VCaP (cell line): ENCODE data around the gene SNIP1.

ENCODE experiments used
- H3K27ac ChIP-seq: fragments of 450-650 bp; 2 replicates; pipeline ENCODE4 v1.5.1; 2017
- TF ChIP-seq, protein P1 (sequence below): fragments of 450-650 bp; conservative IDR thresholded peaks from 2 replicates; pipeline ENCODE4 v1.5.1; 2017; ENCODE audit warnings: mild to moderate bottlenecking, moderate library complexity

The SNIP1 gene

DNA sequence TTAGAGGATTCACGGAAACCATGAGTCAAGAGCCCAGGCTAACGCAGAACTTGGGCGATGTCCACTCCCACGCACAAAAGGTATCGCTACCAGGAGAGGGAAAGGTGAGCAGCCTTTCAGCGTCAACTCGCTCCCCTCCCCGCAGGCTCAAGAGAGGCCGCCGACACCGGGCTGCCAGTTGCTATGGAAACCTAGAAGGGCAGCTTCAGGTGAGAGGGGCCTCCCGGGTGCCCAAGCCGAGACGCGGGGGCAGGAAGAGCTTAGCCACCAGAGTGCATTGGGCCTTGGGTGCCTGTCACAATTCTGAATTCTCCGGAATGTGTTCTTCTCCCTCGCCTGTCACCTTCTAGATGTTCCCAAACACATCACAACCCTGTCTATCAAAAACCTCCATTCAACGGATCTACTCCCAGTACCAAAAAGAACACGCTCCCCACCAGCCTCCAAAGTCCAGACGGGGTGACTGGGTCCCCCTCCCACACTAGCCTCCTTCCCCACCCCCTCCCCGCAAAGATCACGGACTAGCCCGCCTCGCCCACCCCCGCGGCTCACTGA is 40.2 kb downstream of the SNIP1 start:
- peak overlapping the region; percentile 92 for H3K27ac ChIP-seq
- TF ChIP-seq, protein P1, sequence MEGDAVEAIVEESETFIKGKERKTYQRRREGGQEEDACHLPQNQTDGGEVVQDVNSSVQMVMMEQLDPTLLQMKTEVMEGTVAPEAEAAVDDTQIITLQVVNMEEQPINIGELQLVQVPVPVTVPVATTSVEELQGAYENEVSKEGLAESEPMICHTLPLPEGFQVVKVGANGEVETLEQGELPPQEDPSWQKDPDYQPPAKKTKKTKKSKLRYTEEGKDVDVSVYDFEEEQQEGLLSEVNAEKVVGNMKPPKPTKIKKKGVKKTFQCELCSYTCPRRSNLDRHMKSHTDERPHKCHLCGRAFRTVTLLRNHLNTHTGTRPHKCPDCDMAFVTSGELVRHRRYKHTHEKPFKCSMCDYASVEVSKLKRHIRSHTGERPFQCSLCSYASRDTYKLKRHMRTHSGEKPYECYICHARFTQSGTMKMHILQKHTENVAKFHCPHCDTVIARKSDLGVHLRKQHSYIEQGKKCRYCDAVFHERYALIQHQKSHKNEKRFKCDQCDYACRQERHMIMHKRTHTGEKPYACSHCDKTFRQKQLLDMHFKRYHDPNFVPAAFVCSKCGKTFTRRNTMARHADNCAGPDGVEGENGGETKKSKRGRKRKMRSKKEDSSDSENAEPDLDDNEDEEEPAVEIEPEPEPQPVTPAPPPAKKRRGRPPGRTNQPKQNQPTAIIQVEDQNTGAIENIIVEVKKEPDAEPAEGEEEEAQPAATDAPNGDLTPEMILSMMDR = no peak

DNA sequence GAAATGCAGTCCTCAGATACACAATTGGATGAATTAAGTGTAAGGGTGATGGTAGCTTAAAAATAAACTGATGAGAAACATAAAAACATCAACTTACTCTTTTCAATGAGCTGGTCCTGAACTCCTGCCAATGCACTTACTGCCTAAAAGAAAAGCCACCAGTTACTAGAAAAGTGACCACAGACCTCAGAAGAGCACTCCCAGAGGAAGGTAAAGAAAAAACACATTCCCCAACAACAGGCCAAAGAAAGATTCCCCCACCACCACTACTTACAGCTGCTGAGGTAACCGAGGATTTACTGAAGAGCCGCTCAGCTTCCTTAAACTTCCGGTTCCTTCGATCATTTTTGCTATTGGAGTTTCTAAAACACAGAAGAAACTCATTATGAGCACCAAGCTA is 44.9 kb downstream of the SNIP1 start:
- no peak overlapping the region for H3K27ac ChIP-seq
- TF ChIP-seq, protein P1 = peak; percentile 35; the same call in 1 of the 2 replicates

DNA sequence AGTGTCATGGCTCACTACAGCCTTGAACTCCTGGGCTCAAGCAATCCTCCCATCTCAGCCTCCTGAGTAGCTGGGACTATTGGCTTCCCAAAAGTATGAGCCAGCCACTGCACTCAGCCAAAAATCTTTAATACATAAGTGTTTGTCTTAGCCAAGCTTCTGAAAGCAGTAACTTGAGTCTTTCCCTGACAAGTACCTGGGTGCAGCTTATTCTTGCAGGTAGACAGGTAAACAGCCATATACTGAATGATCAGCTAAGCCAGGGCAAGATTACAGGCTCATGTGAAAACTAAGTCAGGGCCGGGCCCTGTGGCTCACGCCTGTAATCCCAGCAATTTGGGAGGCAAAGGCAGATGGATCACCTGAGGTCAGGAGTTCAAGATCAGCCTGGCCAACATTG is 47.4 kb downstream of the SNIP1 start:
- peak overlapping the region; percentile 46 for H3K27ac ChIP-seq
- TF ChIP-seq, protein P1 = no peak

DNA sequence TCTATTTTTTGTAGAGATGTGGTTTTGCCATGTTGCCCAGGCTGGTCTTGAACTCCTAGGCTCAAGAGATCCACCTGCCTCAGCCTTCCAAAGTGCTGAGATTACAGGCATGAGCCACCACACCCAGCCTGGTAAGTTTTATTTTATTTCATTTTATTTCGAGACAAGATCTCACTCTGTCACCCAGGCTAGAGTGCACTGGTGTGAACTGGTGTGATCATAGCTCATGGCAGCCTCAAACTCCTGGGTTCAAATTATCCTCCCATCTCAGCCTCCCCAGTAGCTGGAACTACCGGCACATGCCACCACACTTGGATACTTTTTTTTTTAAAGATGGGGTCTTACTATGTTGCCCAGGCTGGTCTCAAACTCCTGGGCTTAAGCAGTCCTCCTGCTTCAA is 51.3 kb downstream of the SNIP1 start:
- H3K27ac ChIP-seq = peak overlapping the region; percentile 95

DNA sequence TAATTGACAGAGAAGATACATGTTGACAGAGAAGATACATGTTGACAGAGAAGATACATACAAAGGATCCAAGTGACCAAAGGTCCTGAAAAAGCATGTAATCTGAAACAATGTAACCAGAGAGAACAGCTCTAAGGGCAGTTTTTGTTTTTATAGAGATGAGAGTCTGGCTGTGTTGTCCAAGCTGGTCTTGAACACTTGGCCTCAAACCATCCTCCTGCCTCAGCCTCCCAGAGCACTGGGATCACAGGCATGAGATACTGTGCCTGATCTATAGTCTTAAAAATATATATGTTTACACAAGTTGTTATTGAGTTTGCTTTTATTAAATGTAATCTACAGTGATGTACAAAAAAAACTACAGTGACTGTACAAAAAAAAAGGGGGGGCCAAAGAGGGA is 52.0 kb downstream of the SNIP1 start:
- TF ChIP-seq, protein P1 = no peak
- H3K27ac ChIP-seq = peak overlapping the region; percentile 95

DNA sequence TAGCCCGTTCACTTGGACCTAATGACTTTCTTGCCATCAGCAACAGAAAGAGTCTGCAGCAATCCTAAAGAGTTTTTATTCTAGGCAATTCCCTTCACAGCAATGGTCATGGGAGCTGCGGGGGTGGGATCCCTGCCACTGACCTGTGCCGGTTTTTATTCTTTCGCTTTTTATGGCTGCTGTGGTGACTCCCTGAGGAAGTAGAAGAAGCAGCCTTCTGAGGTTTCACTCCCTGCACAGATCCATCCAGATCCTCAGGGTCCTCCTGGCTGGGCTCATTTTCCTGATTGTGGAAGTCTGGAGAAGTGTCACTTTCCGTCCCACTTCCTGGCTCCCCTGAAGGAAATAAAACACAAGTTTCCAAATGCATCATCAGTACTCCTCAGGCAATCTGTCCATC is 52.4 kb downstream of the SNIP1 start:
- H3K27ac ChIP-seq = peak overlapping the region; percentile 95
- TF ChIP-seq, protein P1 = no peak

DNA sequence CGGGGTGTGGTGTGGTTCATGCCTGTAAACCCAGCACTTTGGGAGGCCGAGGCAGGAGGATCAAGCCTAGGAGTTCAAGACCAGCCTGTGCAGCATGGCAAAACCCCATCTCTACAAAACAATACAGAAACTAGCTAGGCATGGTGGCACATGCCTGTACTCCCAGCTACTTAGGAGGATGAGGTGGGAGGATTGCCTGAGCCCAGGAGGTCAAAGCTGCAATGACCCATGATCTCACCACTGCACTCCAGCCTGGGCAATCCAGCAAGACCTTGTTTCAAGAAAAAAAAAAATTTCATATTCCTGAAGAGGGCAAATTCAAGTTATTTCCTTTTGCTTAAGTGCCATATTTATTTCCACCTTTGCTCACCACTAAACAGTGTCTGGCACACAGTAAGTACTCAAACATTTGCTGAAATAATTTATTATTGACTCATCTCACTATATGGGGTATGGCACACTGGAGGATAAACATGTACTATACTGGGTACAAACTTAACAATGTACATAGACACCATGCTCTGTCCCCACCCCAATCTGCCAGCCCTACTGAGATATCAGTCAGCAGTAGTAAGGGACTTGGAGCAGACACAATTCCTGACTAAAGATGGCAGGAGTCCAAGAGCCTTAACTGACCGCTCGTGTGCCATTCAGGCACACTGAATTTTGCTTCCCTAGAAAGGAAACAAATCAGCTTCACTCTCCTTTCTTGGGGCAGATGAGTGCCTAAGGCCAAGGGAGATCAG is 55.0 kb downstream of the SNIP1 start:
- H3K27ac ChIP-seq = peak overlapping the region; percentile 95
- TF ChIP-seq, protein P1 = no peak

DNA sequence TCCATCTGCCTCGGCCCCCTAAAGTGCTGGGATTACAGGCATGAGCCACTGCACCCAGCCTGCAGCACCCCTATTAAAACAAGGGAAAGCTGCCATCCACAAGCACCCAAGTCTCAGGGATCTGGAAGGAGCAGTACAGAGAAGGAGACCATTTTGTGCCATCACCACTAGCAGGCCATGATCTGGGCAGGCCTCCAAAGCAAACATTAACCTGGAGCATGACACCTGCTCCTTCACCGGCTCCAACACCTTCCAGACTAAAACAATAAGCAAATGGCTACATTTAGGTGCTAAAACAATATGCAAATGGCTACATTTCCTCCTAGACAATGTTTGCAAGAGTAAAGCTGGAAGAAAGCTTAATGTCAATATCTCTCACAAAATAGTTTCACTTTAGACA is 56.3 kb downstream of the SNIP1 start:
- TF ChIP-seq, protein P1 = no peak
- H3K27ac ChIP-seq = peak overlapping the region; percentile 95
